ENCODE results near the gene CDC26. TPM values are rescaled to one million over a fixed set of nuclear protein-coding genes. Genes with fewer than 3 reads are reported as not detected.
"Not testable (repeated sequence)": the region's sequence is repeated elsewhere in the genome, so short reads cannot be mapped to it uniquely, and the experiment has no call there.

Gene CDC26
- total and polyA plus RNA-seq, 2 experiments from 2014 or later, result 39.8 to 77.2 TPM

- 91% methylated on average over 8 of the region's 8 CpGs for WGBS (ENCODE audit: low lambda C conversion rate, missing lambda C conversion rate)
- TF ChIP-seq CTCF (IDR thresholded peaks at IDR 0.05; ENCODE audit: poor library complexity), result no peak
- no peak for TF ChIP-seq EZH2 (IDR thresholded peaks at IDR 0.05; ENCODE audit: borderline replicate concordance)
- TF ChIP-seq EZH2phosphoT487 (IDR thresholded peaks at IDR 0.05; ENCODE audit: low read depth, severe bottlenecking, unreplicated experiment), result no peak
Observed at GRCh38 chr9:113298311-113298710, 22.9 kb upstream of the CDC26 start.

GRCh38 chr9:113296796-113297558, 21.6 kb upstream of the CDC26 start:
- Histone ChIP-seq H3K79me2 (no peaks in the 10 kb centered on the region), H3K4me2 (no peak overlapping the region), H3K36me3 (replicated peaks; ENCODE audit: insufficient read depth, low read depth) (peaks cover 3% of the 10 kb centered on the region), H3K27ac (no peak overlapping the region), H3K4me1 (ENCODE audit: insufficient read depth) (peaks cover 5% of the 10 kb centered on the region), H4K20me1 (ENCODE audit: insufficient read depth, poor library complexity, severe bottlenecking) (no peaks in the 10 kb centered on the region), H3K27me3 (no peaks in the 10 kb centered on the region), H3K4me3 (no peak overlapping the region), H3K9me2 (replicated peaks; ENCODE audit: insufficient read depth) (no peaks in the 10 kb centered on the region), H3K9me3 (ENCODE audit: low read depth) (no peaks in the 10 kb centered on the region), H2AFZ (no peak overlapping the region)
- 70% methylated on average over 9 of the region's 9 CpGs for WGBS (ENCODE audit: low lambda C conversion rate, missing lambda C conversion rate)
- TF ChIP-seq EZH2phosphoT487 (IDR thresholded peaks at IDR 0.05; ENCODE audit: low read depth, severe bottlenecking, unreplicated experiment) (no peak), CTCF (IDR thresholded peaks at IDR 0.05; ENCODE audit: poor library complexity) (no peak), EZH2 (IDR thresholded peaks at IDR 0.05; ENCODE audit: borderline replicate concordance) (no peak)
- DNase-seq (ENCODE audit: low spot score), result no peak

More at GRCh38 chr9:113298311-113298710, 22.9 kb upstream of the CDC26 start:
- H3K79me2 ChIP-seq, result no peaks in the 10 kb centered on the region
- no peaks in the 10 kb centered on the region for H3K27me3 ChIP-seq
- H3K4me2 ChIP-seq, result no peak overlapping the region
- no peak overlapping the region for H3K27ac ChIP-seq
- H3K9me3 ChIP-seq (ENCODE audit: low read depth), result no peaks in the 10 kb centered on the region
- no peak for DNase-seq (ENCODE audit: low spot score)
- no peak overlapping the region for H2AFZ ChIP-seq
- no peak overlapping the region for H3K4me3 ChIP-seq
- no peaks in the 10 kb centered on the region for H3K36me3 ChIP-seq (replicated peaks; ENCODE audit: insufficient read depth, low read depth)
- no peaks in the 10 kb centered on the region for H3K9me2 ChIP-seq (replicated peaks; ENCODE audit: insufficient read depth)
- H3K4me1 ChIP-seq (ENCODE audit: insufficient read depth), result peaks cover 5% of the 10 kb centered on the region
- H4K20me1 ChIP-seq (ENCODE audit: insufficient read depth, poor library complexity, severe bottlenecking), result no peaks in the 10 kb centered on the region

- DNase-seq (ENCODE audit: low spot score); H3K27ac ChIP-seq; H3K4me1 ChIP-seq (ENCODE audit: insufficient read depth); H3K27me3 ChIP-seq; H2AFZ ChIP-seq; H3K4me3 ChIP-seq; H3K9me3 ChIP-seq (ENCODE audit: low read depth); H3K9me2 ChIP-seq (replicated peaks; ENCODE audit: insufficient read depth); H4K20me1 ChIP-seq (ENCODE audit: insufficient read depth, poor library complexity, severe bottlenecking); H3K79me2 ChIP-seq; H3K4me2 ChIP-seq; H3K36me3 ChIP-seq (replicated peaks; ENCODE audit: insufficient read depth, low read depth): not testable (repeated sequence)
- 73% methylated on average over 8 of the region's 8 CpGs for WGBS (ENCODE audit: low lambda C conversion rate, missing lambda C conversion rate)
Observed at GRCh38 chr9:113296247-113296646, 20.9 kb upstream of the CDC26 start.

DNA sequence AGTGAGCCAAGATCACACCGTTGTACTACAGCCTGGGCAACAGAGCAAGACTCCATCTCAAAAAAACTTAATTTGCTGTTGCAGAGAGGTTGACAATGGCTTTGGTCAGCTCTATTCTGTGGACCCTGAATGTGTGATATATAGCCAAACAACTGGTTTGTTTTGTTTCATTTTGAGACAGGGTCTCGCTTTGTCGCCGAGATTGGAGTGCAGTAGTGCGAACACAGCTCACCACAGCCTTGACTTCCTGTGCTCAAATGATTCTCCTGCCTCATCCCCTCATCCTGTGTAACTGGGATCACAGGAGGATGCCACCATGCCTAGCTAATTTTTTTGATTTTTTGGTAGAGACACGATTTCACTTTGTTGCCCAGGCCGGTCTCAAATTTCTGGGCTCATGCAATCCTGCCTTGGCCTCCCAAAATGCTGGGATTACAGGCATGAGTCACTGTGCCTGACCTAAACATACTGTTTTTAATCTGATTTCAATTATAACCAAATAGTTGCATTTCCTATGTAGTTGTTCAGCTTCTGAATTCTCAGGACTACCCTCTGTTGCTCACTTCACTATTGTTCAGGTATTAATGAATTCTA, 18.0 kb upstream of the CDC26 start:
- Histone ChIP-seq H3K9me2 (replicated peaks; ENCODE audit: insufficient read depth) (no peaks in the 10 kb centered on the region), H3K27me3 (no peaks in the 10 kb centered on the region), H3K36me3 (replicated peaks; ENCODE audit: insufficient read depth, low read depth) (peaks cover 3% of the 10 kb centered on the region), H2AFZ (no peak overlapping the region), H3K4me3 (no peak overlapping the region), H3K79me2 (no peaks in the 10 kb centered on the region), H3K4me1 (ENCODE audit: insufficient read depth) (peaks cover 5% of the 10 kb centered on the region), H4K20me1 (ENCODE audit: insufficient read depth, poor library complexity, severe bottlenecking) (no peaks in the 10 kb centered on the region), H3K27ac (no peak overlapping the region), H3K4me2 (no peak overlapping the region), H3K9me3 (ENCODE audit: low read depth) (no peaks in the 10 kb centered on the region)
- WGBS (ENCODE audit: low lambda C conversion rate, missing lambda C conversion rate), result 84% methylated on average over 7 of the region's 7 CpGs
- DNase-seq (ENCODE audit: low spot score), result no peak
- TF ChIP-seq EZH2 (IDR thresholded peaks at IDR 0.05; ENCODE audit: borderline replicate concordance), result no peak
- TF ChIP-seq EZH2phosphoT487 (IDR thresholded peaks at IDR 0.05; ENCODE audit: low read depth, severe bottlenecking, unreplicated experiment), result no peak
- TF ChIP-seq CTCF (IDR thresholded peaks at IDR 0.05; ENCODE audit: poor library complexity), result no peak

All from hepatocyte (in vitro differentiated cells).